Activated CD4-positive, alpha-beta T cell treated with anti-CD3 and anti-CD28 coated beads, Interleukin-2, amount 50 U/mL, for 48 hours (primary cell): Measurements from ENCODE around the gene TAF8.

ENCODE experiments used
- DNase-seq, 2 experiments: peaks; one replicate each; pipeline ENCODE4 v3.0.0-alpha.2; 2020

The TAF8 gene

GRCh38 chr6:42100029-42100901 is 49.9 kb downstream of the TAF8 start:
- DNase-seq: peak; percentile 48 to 54

GRCh38 chr6:42101186-42101657 is 50.9 kb downstream of the TAF8 start:
- DNase-seq: no peak

- no peak for DNase-seq
Observed at GRCh38 chr6:42103216-42103615, 52.9 kb downstream of the TAF8 start.

- no peak for DNase-seq
Observed at GRCh38 chr6:42103753-42104094, 53.4 kb downstream of the TAF8 start.

- peak; percentile 83 to 88 for DNase-seq
Observed at GRCh38 chr6:42104095-42104803, 53.9 kb downstream of the TAF8 start.

GRCh38 chr6:42104804-42105125 is 54.4 kb downstream of the TAF8 start:
- DNase-seq: no peak

- no peak for DNase-seq
Observed at GRCh38 chr6:42105156-42105648, 54.9 kb downstream of the TAF8 start.

- DNase-seq: no peak
Observed at GRCh38 chr6:42105709-42106108, 55.4 kb downstream of the TAF8 start.

- DNase-seq: no peak
Observed at GRCh38 chr6:42106112-42107023, 56.0 kb downstream of the TAF8 start.

- DNase-seq: no peak
Observed at GRCh38 chr6:42108071-42108470, 57.7 kb downstream of the TAF8 start.

GRCh38 chr6:42110683-42111082 is 60.4 kb downstream of the TAF8 start:
- no peak for DNase-seq

GRCh38 chr6:42112351-42112750 is 62.0 kb downstream of the TAF8 start:
- no peak for DNase-seq

- DNase-seq: no peak
Observed at GRCh38 chr6:42113936-42114636, 63.8 kb downstream of the TAF8 start.

GRCh38 chr6:42117843-42118161 is 67.5 kb downstream of the TAF8 start:
- no peak for DNase-seq

- no peak for DNase-seq
Observed at GRCh38 chr6:42118162-42119001, 68.1 kb downstream of the TAF8 start.

- no peak for DNase-seq
Observed at GRCh38 chr6:42120895-42121865, 70.9 kb downstream of the TAF8 start.

GRCh38 chr6:42123379-42124103 is 73.2 kb downstream of the TAF8 start:
- DNase-seq: no peak

- DNase-seq: no peak
Observed at GRCh38 chr6:42124223-42124836, 74.0 kb downstream of the TAF8 start.

- DNase-seq: no peak
Observed at GRCh38 chr6:42125231-42125630, 74.9 kb downstream of the TAF8 start.
